ENCODE data around the gene MYO19. TPM values are rescaled to one million over a fixed set of nuclear protein-coding genes. Genes with fewer than 3 reads are reported as not detected.

Gene MYO19
- total and polyA plus RNA-seq, 8 donors = 16.4 to 46.4 (median 28.3) TPM

GRCh38 chr17:36481829-36482228 lies 52.8 kb downstream of the MYO19 start:
- no peak overlapping the region for H3K4me3 ChIP-seq
- intact Hi-C loops (cut with DNase I) = no loop called here
- H3K4me1 ChIP-seq = peaks cover 0 to 12% (median 8%) of the 10 kb centered on the region in 3 donors
- FAIRE-seq = no peak
- no peaks in the 10 kb centered on the region for H3K27me3 ChIP-seq
- H3K27ac ChIP-seq = no peak overlapping the region
- no peak for ATAC-seq
- H3K9me3 ChIP-seq = no peaks in the 10 kb centered on the region
- DNase-seq = no peak
- WGBS, 2 donors = 44 to 49% methylated on average over 7 of the region's 7 CpGs
- no peaks in the 10 kb centered on the region for H3K36me3 ChIP-seq
- TF ChIP-seq, protein P1, sequence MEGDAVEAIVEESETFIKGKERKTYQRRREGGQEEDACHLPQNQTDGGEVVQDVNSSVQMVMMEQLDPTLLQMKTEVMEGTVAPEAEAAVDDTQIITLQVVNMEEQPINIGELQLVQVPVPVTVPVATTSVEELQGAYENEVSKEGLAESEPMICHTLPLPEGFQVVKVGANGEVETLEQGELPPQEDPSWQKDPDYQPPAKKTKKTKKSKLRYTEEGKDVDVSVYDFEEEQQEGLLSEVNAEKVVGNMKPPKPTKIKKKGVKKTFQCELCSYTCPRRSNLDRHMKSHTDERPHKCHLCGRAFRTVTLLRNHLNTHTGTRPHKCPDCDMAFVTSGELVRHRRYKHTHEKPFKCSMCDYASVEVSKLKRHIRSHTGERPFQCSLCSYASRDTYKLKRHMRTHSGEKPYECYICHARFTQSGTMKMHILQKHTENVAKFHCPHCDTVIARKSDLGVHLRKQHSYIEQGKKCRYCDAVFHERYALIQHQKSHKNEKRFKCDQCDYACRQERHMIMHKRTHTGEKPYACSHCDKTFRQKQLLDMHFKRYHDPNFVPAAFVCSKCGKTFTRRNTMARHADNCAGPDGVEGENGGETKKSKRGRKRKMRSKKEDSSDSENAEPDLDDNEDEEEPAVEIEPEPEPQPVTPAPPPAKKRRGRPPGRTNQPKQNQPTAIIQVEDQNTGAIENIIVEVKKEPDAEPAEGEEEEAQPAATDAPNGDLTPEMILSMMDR (IDR thresholded peaks at IDR 0.05) = no peak

DNA sequence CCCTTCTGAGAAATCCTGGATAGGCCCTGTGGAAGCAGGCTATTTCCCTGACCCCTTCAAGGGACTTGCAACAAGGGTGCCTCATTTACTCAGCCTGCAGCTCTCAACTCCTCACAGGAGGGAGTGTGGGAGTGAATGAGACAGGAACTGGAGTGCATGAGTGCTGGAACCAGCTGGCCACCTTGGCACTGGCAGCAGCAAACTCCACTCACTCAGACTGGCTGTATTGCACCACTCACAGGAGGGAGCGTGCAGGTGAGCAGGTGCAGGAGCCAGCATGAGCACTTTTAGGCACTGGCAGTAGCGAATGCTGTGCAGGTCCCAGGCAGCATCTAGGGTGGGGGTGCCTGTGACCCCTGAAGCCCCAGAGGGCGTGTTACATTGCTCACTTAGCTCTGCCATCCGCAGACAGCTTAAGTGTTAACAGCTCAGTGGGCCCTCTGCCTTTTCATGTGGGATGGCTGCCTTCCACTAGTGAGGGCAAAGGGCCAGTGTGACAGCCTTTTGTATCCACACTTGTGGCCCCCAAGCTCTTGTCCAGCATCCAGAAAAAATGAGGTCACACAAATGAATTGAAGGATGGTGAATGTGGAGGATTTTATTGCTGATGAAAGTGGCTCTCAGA lies 59.2 kb downstream of the MYO19 start:
- no peak for FAIRE-seq

DNA sequence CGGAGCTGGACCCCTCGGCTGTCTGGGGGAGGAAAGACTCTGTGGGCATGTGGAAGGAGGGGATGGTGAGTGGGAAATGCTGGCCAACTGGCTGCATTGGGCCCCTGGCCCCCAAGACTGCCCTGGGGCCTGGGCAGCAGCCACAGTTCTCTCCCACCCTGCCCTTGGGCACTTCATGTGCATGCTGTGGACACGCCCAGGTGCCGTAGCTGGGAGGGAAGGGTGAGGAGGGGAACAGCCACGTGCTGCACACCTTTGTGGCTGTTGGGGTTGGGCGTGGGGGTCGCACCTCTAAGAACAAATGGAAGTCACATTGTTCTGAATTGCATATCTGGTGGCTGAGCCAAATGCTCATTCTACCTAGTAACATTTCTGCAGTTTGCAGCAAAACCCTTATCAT lies 60.1 kb downstream of the MYO19 start:
- H3K9me3 ChIP-seq = no peaks in the 10 kb centered on the region
- WGBS, 2 donors = 42 to 50% methylated on average over 7 of the region's 7 CpGs
- ATAC-seq (no peak), DNase-seq (no peak), FAIRE-seq (no peak)
- intact Hi-C loops (cut with DNase I) = no loop called here
- no peaks in the 10 kb centered on the region for H3K36me3 ChIP-seq
- TF ChIP-seq, protein P1 (IDR thresholded peaks at IDR 0.05) = no peak
- no peak overlapping the region for H3K27ac ChIP-seq
- H3K4me3 ChIP-seq = no peak overlapping the region
- H3K27me3 ChIP-seq = no peaks in the 10 kb centered on the region
- H3K4me1 ChIP-seq = no peaks in the 10 kb centered on the region

More for the DNA sequence above, 59.2 kb downstream of the MYO19 start:
- H3K4me1 ChIP-seq = no peaks in the 10 kb centered on the region
- no peaks in the 10 kb centered on the region for H3K27me3 ChIP-seq
- H3K4me3 ChIP-seq = no peak overlapping the region
- intact Hi-C loops (cut with DNase I) = no loop called here
- H3K27ac ChIP-seq = no peak overlapping the region
- H3K9me3 ChIP-seq = no peaks in the 10 kb centered on the region
- ATAC-seq (no peak), DNase-seq (no peak)
- TF ChIP-seq, protein P1 (IDR thresholded peaks at IDR 0.05) = no peak
- 56 to 66% methylated on average over 4 of the region's 4 CpGs for WGBS, 2 donors
- no peaks in the 10 kb centered on the region for H3K36me3 ChIP-seq

DNA sequence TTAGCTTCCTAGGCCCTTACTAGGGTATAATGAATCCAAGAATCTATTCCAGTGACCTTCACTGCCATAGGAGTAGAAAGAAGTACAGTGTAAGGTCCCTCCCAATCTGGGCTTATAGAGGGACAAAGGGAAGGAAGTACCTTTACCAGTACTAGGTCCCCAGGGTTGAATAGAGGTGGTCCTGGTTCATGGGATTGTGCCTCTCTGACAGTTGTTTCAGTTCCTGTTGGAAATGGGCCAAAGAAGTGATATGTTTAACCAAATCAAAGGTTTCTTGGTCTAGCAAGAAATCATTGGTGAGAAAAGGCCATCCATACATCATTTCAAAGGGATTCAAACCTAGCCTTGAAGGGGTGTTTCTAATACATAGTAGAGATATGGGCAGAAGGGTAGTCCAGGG lies 64.2 kb downstream of the MYO19 start:
- no peak overlapping the region for H3K4me3 ChIP-seq
- TF ChIP-seq, protein P1 (IDR thresholded peaks at IDR 0.05) = no peak
- intact Hi-C loops (cut with DNase I) = no loop called here
- no peaks in the 10 kb centered on the region for H3K27me3 ChIP-seq
- no peaks in the 10 kb centered on the region for H3K36me3 ChIP-seq
- ATAC-seq (no peak), FAIRE-seq (no peak), DNase-seq (no peak)
- H3K9me3 ChIP-seq = no peaks in the 10 kb centered on the region
- no peaks in the 10 kb centered on the region for H3K4me1 ChIP-seq
- H3K27ac ChIP-seq = no peak overlapping the region

DNA sequence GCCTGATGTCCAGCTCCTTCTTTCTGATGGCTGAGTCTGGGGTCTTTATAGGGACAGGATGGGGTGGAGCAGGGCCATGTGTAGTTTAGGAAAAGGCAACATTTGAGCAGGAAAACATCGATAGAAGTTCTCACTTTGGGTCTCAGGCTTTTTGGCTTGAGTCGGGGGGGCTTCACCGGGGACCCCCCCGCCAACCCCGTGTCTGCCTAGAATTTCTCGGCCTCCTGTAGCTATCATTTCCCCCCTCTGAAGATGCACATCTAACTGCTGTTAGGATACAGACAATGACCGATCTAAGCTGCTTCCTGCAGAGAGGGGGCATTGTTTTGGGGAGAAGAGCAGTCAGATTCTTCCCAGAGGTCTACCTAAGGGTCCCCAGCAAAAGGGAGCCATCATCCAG lies 64.9 kb downstream of the MYO19 start:
- intact Hi-C loops (cut with DNase I) = no loop called here
- ATAC-seq (no peak), FAIRE-seq (no peak), DNase-seq (no peak)
- Histone ChIP-seq H3K27ac (no peak overlapping the region), H3K27me3 (no peaks in the 10 kb centered on the region), H3K4me1 (no peaks in the 10 kb centered on the region), H3K36me3 (no peaks in the 10 kb centered on the region), H3K9me3 (no peaks in the 10 kb centered on the region), H3K4me3 (no peak overlapping the region)
- TF ChIP-seq, protein P1 (IDR thresholded peaks at IDR 0.05) = no peak
- 47 to 63% methylated on average over 7 of the region's 7 CpGs for WGBS, 2 donors

Data from pancreas (tissue), 10 donors.